ENCODE data around the gene FGGY. TPM values are rescaled to one million over a fixed set of nuclear protein-coding genes. Genes with fewer than 3 reads are reported as not detected.
A peak's percentile ranks its signal among the peaks of the same experiment; 100 is the strongest.

The FGGY gene
- total RNA-seq, 4 donors from 2014 or later, result 23.3 to 26.4 (median 25.3) TPM

- H3K27ac ChIP-seq (replicated peaks in 1 of 4), result peak overlapping the region; percentile 83 to 90 (median 84)
Measured at GRCh38 chr1:59682396-59683080, 385.6 kb downstream of the FGGY start.

GRCh38 chr1:59683197-59683596 is 386.3 kb downstream of the FGGY start:
- Histone ChIP-seq H3K4me1 (peaks cover 9 to 66% (median 48%) of the 10 kb centered on the region in 4 donors), H3K9me3 (no peaks in the 10 kb centered on the region), H3K27me3 (no peaks in the 10 kb centered on the region), H3K4me3 (no peak overlapping the region), H3K36me3 (no peaks in the 10 kb centered on the region), H3K27ac (replicated peaks in 1 of 4) (peak overlapping the region; percentile 83 to 90 (median 84))
- no peak for TF ChIP-seq EP300 (IDR thresholded peaks at IDR 0.05)
- TF ChIP-seq POLR2AphosphoS5 (IDR thresholded peaks at IDR 0.05), result no peak
- DNase-seq (ENCODE audit: extremely low spot score), result peak; percentile 55
- 58% methylated on average over 2 of the region's 2 CpGs for WGBS
- intact Hi-C loops (cut with DNase I), result loop anchor here (5.0 kb wide), 1 partner anchor 86 kb away; no protein-coding TSS in a partner anchor

More at GRCh38 chr1:59682396-59683080, 385.6 kb downstream of the FGGY start:
- Histone ChIP-seq H3K9me3 (no peaks in the 10 kb centered on the region), H3K4me1 (peaks cover 13 to 72% (median 55%) of the 10 kb centered on the region in 4 donors), H3K4me3 (no peak overlapping the region), H3K27me3 (no peaks in the 10 kb centered on the region), H3K36me3 (no peaks in the 10 kb centered on the region)
- TF ChIP-seq POLR2AphosphoS5 (IDR thresholded peaks at IDR 0.05), result peak; percentile 70 to 92
- peak; percentile 80 for TF ChIP-seq EP300 (IDR thresholded peaks at IDR 0.05)
- TF ChIP-seq, protein P1, sequence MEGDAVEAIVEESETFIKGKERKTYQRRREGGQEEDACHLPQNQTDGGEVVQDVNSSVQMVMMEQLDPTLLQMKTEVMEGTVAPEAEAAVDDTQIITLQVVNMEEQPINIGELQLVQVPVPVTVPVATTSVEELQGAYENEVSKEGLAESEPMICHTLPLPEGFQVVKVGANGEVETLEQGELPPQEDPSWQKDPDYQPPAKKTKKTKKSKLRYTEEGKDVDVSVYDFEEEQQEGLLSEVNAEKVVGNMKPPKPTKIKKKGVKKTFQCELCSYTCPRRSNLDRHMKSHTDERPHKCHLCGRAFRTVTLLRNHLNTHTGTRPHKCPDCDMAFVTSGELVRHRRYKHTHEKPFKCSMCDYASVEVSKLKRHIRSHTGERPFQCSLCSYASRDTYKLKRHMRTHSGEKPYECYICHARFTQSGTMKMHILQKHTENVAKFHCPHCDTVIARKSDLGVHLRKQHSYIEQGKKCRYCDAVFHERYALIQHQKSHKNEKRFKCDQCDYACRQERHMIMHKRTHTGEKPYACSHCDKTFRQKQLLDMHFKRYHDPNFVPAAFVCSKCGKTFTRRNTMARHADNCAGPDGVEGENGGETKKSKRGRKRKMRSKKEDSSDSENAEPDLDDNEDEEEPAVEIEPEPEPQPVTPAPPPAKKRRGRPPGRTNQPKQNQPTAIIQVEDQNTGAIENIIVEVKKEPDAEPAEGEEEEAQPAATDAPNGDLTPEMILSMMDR (IDR thresholded peaks at IDR 0.05), result peak in 1 of 3 experiments; percentile 11
- no peak for TF ChIP-seq POLR2A (IDR thresholded peaks at IDR 0.05; ENCODE audit: low read depth)
- intact Hi-C loops (cut with DNase I), result loop anchor here (5.0 kb wide), 1 partner anchor 85 kb away; no protein-coding TSS in a partner anchor
- DNase-seq (ENCODE audit: extremely low spot score), result peak; percentile 91
- WGBS, result 44% methylated on average over 5 of the region's 5 CpGs

DNA sequence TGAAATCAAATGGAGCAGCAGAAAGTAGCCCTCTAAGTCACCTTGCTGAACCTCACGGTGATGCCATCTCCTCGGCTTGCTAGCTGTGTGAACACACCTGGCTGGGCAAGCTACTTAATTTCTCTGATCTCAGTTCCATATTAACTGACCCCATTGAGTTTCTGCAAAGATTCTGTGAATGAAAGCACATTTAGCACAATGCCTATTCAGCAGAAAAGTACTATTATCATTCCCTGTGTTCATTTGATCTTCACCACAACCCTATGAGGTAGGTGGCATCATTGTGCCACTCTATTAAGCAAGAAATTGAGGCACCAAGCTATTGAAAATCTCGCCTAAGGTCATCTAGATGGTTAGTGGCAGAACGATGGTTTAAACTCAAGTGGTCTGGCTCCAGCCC is 387.8 kb downstream of the FGGY start:
- Histone ChIP-seq H3K4me3 (no peak overlapping the region), H3K27me3 (no peaks in the 10 kb centered on the region), H3K4me1 (peaks cover 3 to 58% (median 52%) of the 10 kb centered on the region in 4 donors), H3K36me3 (no peaks in the 10 kb centered on the region), H3K27ac (replicated peaks in 1 of 4) (peak overlapping the region; percentile 83 to 90 (median 84)), H3K9me3 (no peaks in the 10 kb centered on the region)
- DNase-seq (ENCODE audit: extremely low spot score), result no peak
- WGBS, result 100% methylated on average over 2 of the region's 4 CpGs
- intact Hi-C loops (cut with DNase I), result loop anchor here (5.0 kb wide), 1 partner anchor 87 kb away; no protein-coding TSS in a partner anchor
- TF ChIP-seq POLR2A (IDR thresholded peaks at IDR 0.05; ENCODE audit: low read depth), result no peak
- TF ChIP-seq POLR2AphosphoS5 (IDR thresholded peaks at IDR 0.05), result no peak
- TF ChIP-seq, protein P1 (IDR thresholded peaks at IDR 0.05), result no peak
- no peak for TF ChIP-seq EP300 (IDR thresholded peaks at IDR 0.05)

- no peak overlapping the region for H3K4me3 ChIP-seq
- no peaks in the 10 kb centered on the region for H3K36me3 ChIP-seq
- H3K27me3 ChIP-seq, result no peaks in the 10 kb centered on the region
- 100% methylated on average over 2 of the region's 3 CpGs for WGBS
- H3K27ac ChIP-seq (replicated peaks in 1 of 4), result peak overlapping the region in 2 of 4 donors; percentile 84 to 90
- intact Hi-C loops (cut with DNase I), result no loop called here
- no peaks in the 10 kb centered on the region for H3K9me3 ChIP-seq
- peak; percentile 72 for DNase-seq (ENCODE audit: extremely low spot score)
- TF ChIP-seq EP300 (IDR thresholded peaks at IDR 0.05) (no peak), POLR2AphosphoS5 (IDR thresholded peaks at IDR 0.05) (no peak), POLR2A (IDR thresholded peaks at IDR 0.05; ENCODE audit: low read depth) (no peak)
- TF ChIP-seq, protein P1 (IDR thresholded peaks at IDR 0.05), result no peak
- peaks cover 3 to 63% (median 56%) of the 10 kb centered on the region in 4 donors for H3K4me1 ChIP-seq
Measured at GRCh38 chr1:59685101-59685500, 388.2 kb downstream of the FGGY start.

DNA sequence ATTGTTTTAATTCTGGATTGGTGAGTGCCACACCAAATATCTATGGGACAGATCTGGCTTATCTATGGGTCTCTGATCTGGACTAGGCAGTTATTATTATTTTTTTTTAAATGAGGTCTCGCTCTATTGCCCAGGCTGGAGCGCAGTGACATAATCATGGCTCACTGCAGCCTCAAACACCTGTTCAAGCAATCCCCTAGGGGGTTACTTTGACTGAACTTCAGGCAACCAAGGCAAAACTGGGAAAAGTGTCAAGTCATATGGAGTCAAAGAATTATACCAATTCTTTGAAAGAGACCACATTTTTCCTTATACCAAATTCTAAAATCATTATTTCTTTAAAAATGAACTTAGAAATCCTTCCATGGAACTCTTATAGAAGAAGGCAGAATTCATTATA is 388.8 kb downstream of the FGGY start:
- DNase-seq (ENCODE audit: extremely low spot score), result no peak
- H3K27ac ChIP-seq (replicated peaks in 1 of 4), result peak overlapping the region in 1 of 4 donors; percentile 90
- H3K36me3 ChIP-seq, result no peaks in the 10 kb centered on the region

More for the DNA sequence above, 388.8 kb downstream of the FGGY start:
- TF ChIP-seq POLR2AphosphoS5 (IDR thresholded peaks at IDR 0.05) (no peak), EP300 (IDR thresholded peaks at IDR 0.05) (no peak), POLR2A (IDR thresholded peaks at IDR 0.05; ENCODE audit: low read depth) (no peak)
- TF ChIP-seq, protein P1 (IDR thresholded peaks at IDR 0.05), result no peak
- Histone ChIP-seq H3K4me1 (peaks cover 3 to 67% (median 61%) of the 10 kb centered on the region in 4 donors), H3K27me3 (no peaks in the 10 kb centered on the region), H3K9me3 (no peaks in the 10 kb centered on the region), H3K4me3 (no peak overlapping the region)
- 97% methylated on average over 2 of the region's 2 CpGs for WGBS
- intact Hi-C loops (cut with DNase I), result no loop called here

Data from esophagus muscularis mucosa (tissue), 4 donors.